GM12892 (cell line): Measurements from ENCODE around the gene LMNB1.

Experiments
- POLR2A ChIP-seq: IDR thresholded peaks from 2 replicates; pipeline ENCODE4 v1.6.1; 2011; ENCODE audit warnings: low read depth, low read length, control low read depth
- POLR2AphosphoS5 ChIP-seq: IDR thresholded peaks from 2 replicates; pipeline ENCODE4 v1.6.1; 2011; ENCODE audit warnings: low read depth, low read length, control low read depth
- TAF1 ChIP-seq: IDR thresholded peaks from 2 replicates; pipeline ENCODE4 v1.6.1; 2011; ENCODE audit warnings: low read depth, mild to moderate bottlenecking, control low read depth, low read length, borderline replicate concordance

GRCh38 chr5:126852841-126853271 is 75.9 kb downstream of the LMNB1 start:
- TF ChIP-seq POLR2AphosphoS5 = no peak
- no peak for TF ChIP-seq POLR2A
- no peak for TF ChIP-seq TAF1
